GM06990 (cell line): ENCODE measurements around the gene CCDC78.

Experiments
- DNase-seq: peaks from one replicate; pipeline ENCODE4 v3.0.0-alpha.2; 2011; ENCODE audit not compliant: insufficient read length; ENCODE audit errors: extremely low read depth
- H3K27me3 ChIP-seq: replicated peaks from 2 replicates; pipeline ENCODE4 v1.6.0; 2011; ENCODE audit warnings: low read length; ENCODE audit not compliant: control insufficient read depth, insufficient read depth
- H3K36me3 ChIP-seq: 2 replicates; pipeline ENCODE4 v1.5.1; 2011; ENCODE audit warnings: low read length; ENCODE audit not compliant: control insufficient read depth, insufficient read depth
- H3K4me3 ChIP-seq: replicated peaks from 2 replicates; pipeline ENCODE4 v1.5.1; 2011; ENCODE audit warnings: low read depth, mild to moderate bottlenecking, control low read depth, low read length
- TF ChIP-seq, protein P1 (sequence below): IDR thresholded peaks from 2 replicates; pipeline ENCODE4 v1.5.1; 2011; ENCODE audit warnings: low read length, control low read depth, mild to moderate bottlenecking, inconsistent platforms; ENCODE audit not compliant: insufficient read depth, poor library complexity, severe bottlenecking

CCDC78 gene

GRCh38 chr16:674214-674881, 51.9 kb downstream of the CCDC78 start:
- no peak for DNase-seq
- Histone ChIP-seq H3K4me3 (no peak overlapping the region), H3K27me3 (no peaks in the 10 kb centered on the region), H3K36me3 (peaks cover 31% of the 10 kb centered on the region)
- TF ChIP-seq, protein P1, sequence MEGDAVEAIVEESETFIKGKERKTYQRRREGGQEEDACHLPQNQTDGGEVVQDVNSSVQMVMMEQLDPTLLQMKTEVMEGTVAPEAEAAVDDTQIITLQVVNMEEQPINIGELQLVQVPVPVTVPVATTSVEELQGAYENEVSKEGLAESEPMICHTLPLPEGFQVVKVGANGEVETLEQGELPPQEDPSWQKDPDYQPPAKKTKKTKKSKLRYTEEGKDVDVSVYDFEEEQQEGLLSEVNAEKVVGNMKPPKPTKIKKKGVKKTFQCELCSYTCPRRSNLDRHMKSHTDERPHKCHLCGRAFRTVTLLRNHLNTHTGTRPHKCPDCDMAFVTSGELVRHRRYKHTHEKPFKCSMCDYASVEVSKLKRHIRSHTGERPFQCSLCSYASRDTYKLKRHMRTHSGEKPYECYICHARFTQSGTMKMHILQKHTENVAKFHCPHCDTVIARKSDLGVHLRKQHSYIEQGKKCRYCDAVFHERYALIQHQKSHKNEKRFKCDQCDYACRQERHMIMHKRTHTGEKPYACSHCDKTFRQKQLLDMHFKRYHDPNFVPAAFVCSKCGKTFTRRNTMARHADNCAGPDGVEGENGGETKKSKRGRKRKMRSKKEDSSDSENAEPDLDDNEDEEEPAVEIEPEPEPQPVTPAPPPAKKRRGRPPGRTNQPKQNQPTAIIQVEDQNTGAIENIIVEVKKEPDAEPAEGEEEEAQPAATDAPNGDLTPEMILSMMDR = no peak

DNA sequence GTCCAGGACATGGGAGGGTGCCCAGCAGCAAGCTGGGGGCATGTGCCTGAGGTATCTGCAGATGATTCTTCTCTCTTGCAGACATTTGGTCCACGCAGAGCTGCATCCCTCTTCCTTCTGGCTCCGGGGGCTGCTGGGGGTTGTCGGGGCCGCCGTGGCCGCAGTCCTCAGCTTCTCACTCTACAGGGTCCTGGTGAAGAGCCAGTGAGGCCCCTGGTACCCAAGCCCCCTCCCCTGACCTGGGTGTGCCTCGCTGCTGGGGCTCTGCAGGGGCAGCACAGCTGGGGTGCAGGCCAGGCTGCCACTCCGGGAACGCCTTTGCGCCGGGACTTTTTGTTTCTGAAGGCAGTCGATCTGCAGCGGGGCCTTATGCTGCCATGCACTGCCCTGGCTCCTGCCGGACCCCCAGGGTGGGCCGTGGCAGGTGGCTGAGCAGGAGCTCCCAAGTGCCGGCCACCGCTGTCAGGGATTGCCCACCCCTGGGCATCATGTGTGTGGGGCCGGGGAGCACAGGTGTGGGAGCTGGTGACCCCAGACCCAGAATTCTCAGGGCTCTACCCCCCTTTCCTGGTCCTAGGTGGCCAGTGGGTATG, 52.7 kb downstream of the CCDC78 start:
- TF ChIP-seq, protein P1 = no peak
- Histone ChIP-seq H3K4me3 (no peak overlapping the region), H3K27me3 (no peaks in the 10 kb centered on the region), H3K36me3 (peaks cover 31% of the 10 kb centered on the region)
- DNase-seq = no peak

GRCh38 chr16:672851-673250, 53.4 kb downstream of the CCDC78 start:
- no peak for DNase-seq
- TF ChIP-seq, protein P1 = no peak
- Histone ChIP-seq H3K4me3 (no peak overlapping the region), H3K36me3 (peaks cover 31% of the 10 kb centered on the region), H3K27me3 (no peaks in the 10 kb centered on the region)
